ENCODE data around the gene R3HDML. TPM values are rescaled to one million over a fixed set of nuclear protein-coding genes. Genes with fewer than 3 reads are reported as not detected.

Gene R3HDML
- total and polyA plus RNA-seq, 2 of the 13 experiments (the other 11 are each of a cell fraction or from before 2014, with no cell fraction given), result not detected

DNA sequence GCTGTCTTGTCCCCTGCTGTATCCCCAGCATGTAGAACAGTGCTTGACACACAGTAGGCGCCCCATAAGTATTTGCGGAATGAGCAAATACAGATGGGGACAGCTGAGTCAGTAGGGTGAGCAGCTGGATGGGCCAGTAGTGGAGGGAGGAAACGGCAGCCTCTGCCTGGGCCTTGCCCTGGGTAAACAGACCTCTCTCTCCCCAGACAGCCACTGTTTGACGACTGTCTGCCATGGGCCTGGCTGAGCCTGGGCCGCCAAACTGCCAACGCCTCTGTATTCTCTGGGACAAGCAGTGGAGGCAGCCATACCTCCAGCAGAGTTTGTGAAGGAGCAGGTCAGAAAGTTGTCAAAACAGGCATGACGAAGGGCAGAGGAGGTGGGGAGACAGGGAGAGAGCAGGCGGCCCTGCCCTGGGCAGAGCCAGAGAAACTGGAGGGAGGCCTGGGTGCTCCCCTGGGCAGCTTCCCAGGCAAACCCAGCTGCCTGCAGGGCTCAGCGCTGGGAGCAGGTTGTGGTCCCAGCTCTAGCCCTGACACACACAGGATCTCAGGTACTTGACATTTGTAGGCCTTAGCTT lies 33.9 kb downstream of the R3HDML start (continued):
- TF ChIP-seq, protein P1, sequence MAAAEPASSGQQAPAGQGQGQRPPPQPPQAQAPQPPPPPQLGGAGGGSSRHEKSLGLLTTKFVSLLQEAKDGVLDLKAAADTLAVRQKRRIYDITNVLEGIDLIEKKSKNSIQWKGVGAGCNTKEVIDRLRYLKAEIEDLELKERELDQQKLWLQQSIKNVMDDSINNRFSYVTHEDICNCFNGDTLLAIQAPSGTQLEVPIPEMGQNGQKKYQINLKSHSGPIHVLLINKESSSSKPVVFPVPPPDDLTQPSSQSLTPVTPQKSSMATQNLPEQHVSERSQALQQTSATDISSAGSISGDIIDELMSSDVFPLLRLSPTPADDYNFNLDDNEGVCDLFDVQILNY (CRISPR knock-in tag; conservative IDR thresholded peaks at IDR 0.05), result no peak
- TF ChIP-seq ZNF607 (CRISPR knock-in tag; IDR thresholded peaks at IDR 0.05; ENCODE audit: borderline replicate concordance) (peak; percentile 88; the same call in 1 of the 2 replicates), RBM22 (optimal IDR thresholded peaks at IDR 0.05; ENCODE audit: low read length) (peak; percentile 96), ZSCAN30 (CRISPR knock-in tag; IDR thresholded peaks at IDR 0.05) (no peak), TOE1 (CRISPR knock-in tag; IDR thresholded peaks at IDR 0.05) (0 out of 2 replicates have a peak, but pooled peaks have one; percentile 32), ZNF619 (CRISPR knock-in tag; IDR thresholded peaks at IDR 0.05) (no peak), CCDC6 (CRISPR knock-in tag; IDR thresholded peaks at IDR 0.05) (peak; percentile 37; the same call in 1 of the 2 replicates), HNRNPK (IDR thresholded peaks at IDR 0.05; ENCODE audit: low read depth, low read length, poor library complexity, severe bottlenecking) (no peak), TBX2 (CRISPR knock-in tag; IDR thresholded peaks at IDR 0.05; ENCODE audit: borderline replicate concordance) (peak; percentile 93), SP4 (CRISPR knock-in tag; IDR thresholded peaks at IDR 0.05) (peak; percentile 67; the same call in 1 of the 2 replicates), ZNF749 (CRISPR knock-in tag; IDR thresholded peaks at IDR 0.05; ENCODE audit: borderline replicate concordance) (no peak), SSRP1 (CRISPR knock-in tag; IDR thresholded peaks at IDR 0.05) (0 out of 2 replicates have a peak, but pooled peaks have one; percentile 59), MEF2D (CRISPR knock-in tag; IDR thresholded peaks at IDR 0.05) (peak; percentile 41), ZNF251 (CRISPR knock-in tag; IDR thresholded peaks at IDR 0.05) (no peak), POLR2AphosphoS5 (IDR thresholded peaks at IDR 0.05; ENCODE audit: low read depth, low read length) (peak; percentile 37; the same call in 1 of the 2 replicates), ISX (CRISPR knock-in tag; conservative IDR thresholded peaks at IDR 0.05) (no peak), ZBTB8A (CRISPR knock-in tag; IDR thresholded peaks at IDR 0.05; ENCODE audit: borderline replicate concordance, low read depth) (no peak), HNRNPUL1 (IDR thresholded peaks at IDR 0.05; ENCODE audit: low read depth, low read length) (no peak), ZNF775 (CRISPR knock-in tag; IDR thresholded peaks at IDR 0.05; ENCODE audit: borderline replicate concordance) (no peak), ZNF329 (CRISPR knock-in tag; IDR thresholded peaks at IDR 0.05; ENCODE audit: low read depth) (no peak), ZNF780A (CRISPR knock-in tag; IDR thresholded peaks at IDR 0.05) (no peak; the same call in 1 of the 2 replicates), ZNF569 (CRISPR knock-in tag; IDR thresholded peaks at IDR 0.05; ENCODE audit: borderline replicate concordance) (no peak)
- TF ChIP-seq, protein P2, sequence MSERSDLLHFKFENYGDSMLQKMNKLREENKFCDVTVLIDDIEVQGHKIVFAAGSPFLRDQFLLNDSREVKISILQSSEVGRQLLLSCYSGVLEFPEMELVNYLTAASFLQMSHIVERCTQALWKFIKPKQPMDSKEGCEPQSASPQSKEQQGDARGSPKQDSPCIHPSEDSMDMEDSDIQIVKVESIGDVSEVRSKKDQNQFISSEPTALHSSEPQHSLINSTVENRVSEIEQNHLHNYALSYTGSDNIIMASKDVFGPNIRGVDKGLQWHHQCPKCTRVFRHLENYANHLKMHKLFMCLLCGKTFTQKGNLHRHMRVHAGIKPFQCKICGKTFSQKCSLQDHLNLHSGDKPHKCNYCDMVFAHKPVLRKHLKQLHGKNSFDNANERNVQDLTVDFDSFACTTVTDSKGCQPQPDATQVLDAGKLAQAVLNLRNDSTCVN (CRISPR knock-in tag; IDR thresholded peaks at IDR 0.05; ENCODE audit: borderline replicate concordance), result peak; percentile 58; the same call in 1 of the 2 replicates
- TF ChIP-seq, protein P3, sequence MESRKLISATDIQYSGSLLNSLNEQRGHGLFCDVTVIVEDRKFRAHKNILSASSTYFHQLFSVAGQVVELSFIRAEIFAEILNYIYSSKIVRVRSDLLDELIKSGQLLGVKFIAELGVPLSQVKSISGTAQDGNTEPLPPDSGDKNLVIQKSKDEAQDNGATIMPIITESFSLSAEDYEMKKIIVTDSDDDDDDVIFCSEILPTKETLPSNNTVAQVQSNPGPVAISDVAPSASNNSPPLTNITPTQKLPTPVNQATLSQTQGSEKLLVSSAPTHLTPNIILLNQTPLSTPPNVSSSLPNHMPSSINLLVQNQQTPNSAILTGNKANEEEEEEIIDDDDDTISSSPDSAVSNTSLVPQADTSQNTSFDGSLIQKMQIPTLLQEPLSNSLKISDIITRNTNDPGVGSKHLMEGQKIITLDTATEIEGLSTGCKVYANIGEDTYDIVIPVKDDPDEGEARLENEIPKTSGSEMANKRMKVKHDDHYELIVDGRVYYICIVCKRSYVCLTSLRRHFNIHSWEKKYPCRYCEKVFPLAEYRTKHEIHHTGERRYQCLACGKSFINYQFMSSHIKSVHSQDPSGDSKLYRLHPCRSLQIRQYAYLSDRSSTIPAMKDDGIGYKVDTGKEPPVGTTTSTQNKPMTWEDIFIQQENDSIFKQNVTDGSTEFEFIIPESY (CRISPR knock-in tag; IDR thresholded peaks at IDR 0.05), result 0 out of 2 replicates have a peak, but pooled peaks have one; percentile 52
- TF ChIP-seq, protein P4, sequence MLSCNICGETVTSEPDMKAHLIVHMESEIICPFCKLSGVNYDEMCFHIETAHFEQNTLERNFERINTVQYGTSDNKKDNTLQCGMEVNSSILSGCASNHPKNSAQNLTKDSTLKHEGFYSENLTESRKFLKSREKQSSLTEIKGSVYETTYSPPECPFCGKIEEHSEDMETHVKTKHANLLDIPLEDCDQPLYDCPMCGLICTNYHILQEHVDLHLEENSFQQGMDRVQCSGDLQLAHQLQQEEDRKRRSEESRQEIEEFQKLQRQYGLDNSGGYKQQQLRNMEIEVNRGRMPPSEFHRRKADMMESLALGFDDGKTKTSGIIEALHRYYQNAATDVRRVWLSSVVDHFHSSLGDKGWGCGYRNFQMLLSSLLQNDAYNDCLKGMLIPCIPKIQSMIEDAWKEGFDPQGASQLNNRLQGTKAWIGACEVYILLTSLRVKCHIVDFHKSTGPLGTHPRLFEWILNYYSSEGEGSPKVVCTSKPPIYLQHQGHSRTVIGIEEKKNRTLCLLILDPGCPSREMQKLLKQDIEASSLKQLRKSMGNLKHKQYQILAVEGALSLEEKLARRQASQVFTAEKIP (CRISPR knock-in tag; IDR thresholded peaks at IDR 0.05; ENCODE audit: borderline replicate concordance), result no peak

Data from HepG2 (cell line).